Metanephros (tissue), 1 donor: ENCODE results near the gene GBP2. TPM values are rescaled to one million over a fixed set of nuclear protein-coding genes. Genes with fewer than 3 reads are reported as not detected.

Experiments used
- total RNA-seq: library from RNA; depleted of rRNA; stranded (reverse); fragments of >200 nt; gene quantifications from one replicate; pipeline ENCODE4 v1.2.3, GENCODE V29; 2014

GBP2 gene, protein sequence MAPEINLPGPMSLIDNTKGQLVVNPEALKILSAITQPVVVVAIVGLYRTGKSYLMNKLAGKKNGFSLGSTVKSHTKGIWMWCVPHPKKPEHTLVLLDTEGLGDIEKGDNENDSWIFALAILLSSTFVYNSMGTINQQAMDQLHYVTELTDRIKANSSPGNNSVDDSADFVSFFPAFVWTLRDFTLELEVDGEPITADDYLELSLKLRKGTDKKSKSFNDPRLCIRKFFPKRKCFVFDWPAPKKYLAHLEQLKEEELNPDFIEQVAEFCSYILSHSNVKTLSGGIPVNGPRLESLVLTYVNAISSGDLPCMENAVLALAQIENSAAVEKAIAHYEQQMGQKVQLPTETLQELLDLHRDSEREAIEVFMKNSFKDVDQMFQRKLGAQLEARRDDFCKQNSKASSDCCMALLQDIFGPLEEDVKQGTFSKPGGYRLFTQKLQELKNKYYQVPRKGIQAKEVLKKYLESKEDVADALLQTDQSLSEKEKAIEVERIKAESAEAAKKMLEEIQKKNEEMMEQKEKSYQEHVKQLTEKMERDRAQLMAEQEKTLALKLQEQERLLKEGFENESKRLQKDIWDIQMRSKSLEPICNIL
- 4.8 TPM for total RNA-seq

DNA sequence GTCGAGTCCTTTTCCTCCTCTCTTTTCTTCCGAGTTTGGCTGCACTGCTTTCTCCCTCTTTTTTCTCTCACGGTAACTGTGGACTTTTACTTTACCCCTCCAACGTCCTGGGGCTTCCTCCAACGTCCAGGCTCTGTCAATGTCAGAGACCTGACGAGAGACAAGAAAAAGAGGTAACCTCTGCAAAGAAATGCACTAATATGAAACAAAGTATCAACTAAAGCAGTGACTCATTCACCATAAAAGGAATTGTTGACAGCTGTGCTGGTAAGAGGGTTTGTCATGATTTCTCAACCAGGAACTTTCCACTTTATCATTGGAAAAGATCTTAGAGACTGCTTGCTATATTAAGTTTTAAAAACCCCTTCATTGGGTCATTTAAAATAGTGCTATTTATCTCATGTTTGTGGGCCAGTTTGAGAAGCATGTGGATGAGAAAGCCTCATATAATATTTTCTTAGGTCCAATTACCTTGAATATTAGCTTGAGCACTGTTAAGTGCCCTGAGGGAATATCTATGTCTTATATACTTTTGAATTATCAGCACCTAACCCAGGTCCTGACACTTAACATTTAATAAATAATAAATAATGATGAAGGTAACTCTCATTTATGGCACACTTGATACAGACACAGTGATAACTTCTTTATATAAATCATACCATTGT, at the start of gene GBP2:
Gene GBP2, minus strand, starts transcription at position 202 of the 668 bp plus-strand sequence. CDS start 4,148 bp downstream, outside the sequence.

DNA sequence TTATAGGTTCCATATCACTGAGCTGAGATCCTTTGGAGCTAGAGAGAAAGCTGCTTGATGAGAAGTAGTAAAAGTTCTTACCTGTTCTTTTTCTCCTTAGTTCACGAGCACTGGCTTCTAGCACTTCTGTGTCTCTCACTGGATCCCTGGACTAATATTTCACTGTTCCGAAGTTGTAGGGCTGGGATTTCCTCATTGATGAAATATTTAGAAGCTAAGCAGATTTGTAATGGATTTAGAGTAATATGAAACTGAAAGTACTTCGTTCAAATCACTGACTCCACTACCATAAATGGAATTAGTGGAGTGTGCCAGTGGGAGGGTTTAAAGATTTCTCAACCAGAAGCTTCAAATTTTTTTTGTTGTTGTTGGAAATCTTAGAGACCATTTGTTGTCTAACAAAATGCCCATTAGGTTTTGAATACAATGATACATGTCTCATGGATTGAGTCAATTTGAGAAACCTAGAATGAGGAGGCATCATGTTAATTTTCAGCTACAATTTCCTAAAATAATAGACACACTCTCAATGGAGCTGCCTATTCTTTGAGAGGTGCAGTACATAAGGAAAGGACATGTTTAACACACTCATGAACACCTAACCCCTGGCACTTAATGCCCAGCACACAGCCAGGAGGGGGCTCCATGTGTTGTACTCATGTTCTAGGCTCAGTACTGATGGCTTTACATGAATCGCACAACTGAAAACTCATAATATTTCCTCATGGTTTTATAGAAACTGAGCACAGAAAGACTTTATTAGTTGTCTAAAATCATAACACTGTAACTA, 60.6 kb downstream of the GBP2 start, which contains the start of gene GBP1:
Gene GBP1, minus strand, starts transcription at position 130 of the 790 bp plus-strand sequence. CDS start 1,974 bp downstream, outside the sequence.

Other genes with a start within 250 kb of the GBP2 start
- gene GTF2B, start 234.5 kb downstream of the GBP2 start, total RNA-seq: 43.8 TPM
- gene KYAT3, start 133.5 kb downstream of the GBP2 start, total RNA-seq: 20.8 TPM
- gene RBMXL1, start 133.5 kb downstream of the GBP2 start, total RNA-seq: 11.8 TPM
- 13.6 TPM for gene GBP3, start 103.2 kb downstream of the GBP2 start, total RNA-seq
- 43.0 TPM for gene GBP1, start 60.9 kb downstream of the GBP2 start, total RNA-seq
- not detected for gene GBP7, start 49.9 kb upstream of the GBP2 start, total RNA-seq
- gene GBP4, start 72.8 kb upstream of the GBP2 start, total RNA-seq: 9.6 TPM
- gene GBP5, start 146.7 kb upstream of the GBP2 start, total RNA-seq: 0.53 TPM
- gene GBP6, start 237.9 kb upstream of the GBP2 start, total RNA-seq: 0.12 TPM